ENCODE results near the gene LSG1.

The LSG1 gene

DNA sequence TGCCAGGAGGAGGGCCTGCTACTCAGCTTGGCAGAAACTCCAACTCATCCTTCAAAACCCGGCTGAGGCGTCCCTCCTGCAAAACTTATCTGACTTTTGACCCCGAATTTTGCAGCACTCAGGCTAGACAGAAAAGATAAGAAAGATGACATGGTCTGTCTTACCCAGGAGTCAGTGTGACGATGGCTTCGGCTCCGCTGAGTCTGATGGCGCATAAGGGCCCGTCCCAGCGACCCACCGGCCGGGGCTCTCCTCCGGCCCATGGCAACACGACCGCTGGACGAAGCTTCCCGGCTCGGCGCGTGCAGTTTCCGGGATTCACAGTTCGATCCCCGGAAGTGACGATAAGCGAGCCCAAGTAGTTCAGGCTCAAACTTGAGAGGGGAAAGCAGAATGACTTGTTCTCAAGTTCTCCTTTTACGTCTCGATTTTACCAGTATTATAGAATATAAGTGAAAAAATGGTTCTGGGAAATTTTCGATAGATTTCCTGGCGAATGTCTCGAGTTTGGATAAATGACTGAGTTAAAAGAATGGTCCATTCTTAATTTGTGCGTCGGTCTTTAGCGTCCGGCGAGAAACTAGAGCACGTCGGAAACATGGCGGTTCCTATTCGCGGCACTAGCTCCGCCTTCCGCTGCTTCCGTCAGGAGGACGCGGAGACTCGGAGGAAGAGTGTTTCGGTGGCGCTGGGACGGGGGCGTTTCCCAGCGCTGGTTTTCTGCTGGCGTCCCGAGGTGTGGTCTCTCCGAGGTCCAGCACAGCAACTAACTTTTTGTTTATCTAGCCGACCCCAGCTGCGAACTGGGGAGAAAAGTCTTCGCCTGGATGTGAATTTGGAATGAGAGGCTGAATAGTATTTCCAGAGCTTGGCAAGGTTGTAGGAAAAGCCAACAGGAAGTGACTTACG lies at the start of gene LSG1:
Gene LSG1, minus strand, starts transcription at position 292 of the 909 bp plus-strand sequence. Its CDS starts 29 bp downstream, at position 263.
- TF ChIP-seq GATA2 (IDR thresholded peaks at IDR 0.05; ENCODE audit: low read depth, low read length): no peak
- TF ChIP-seq GATA3 (IDR thresholded peaks at IDR 0.05; ENCODE audit: low read depth, low read length): no peak

- no peak for TF ChIP-seq GATA2 (IDR thresholded peaks at IDR 0.05; ENCODE audit: low read depth, low read length)
Observed at GRCh38 chr3:194720048-194720447, 48.1 kb upstream of the LSG1 start.

DNA sequence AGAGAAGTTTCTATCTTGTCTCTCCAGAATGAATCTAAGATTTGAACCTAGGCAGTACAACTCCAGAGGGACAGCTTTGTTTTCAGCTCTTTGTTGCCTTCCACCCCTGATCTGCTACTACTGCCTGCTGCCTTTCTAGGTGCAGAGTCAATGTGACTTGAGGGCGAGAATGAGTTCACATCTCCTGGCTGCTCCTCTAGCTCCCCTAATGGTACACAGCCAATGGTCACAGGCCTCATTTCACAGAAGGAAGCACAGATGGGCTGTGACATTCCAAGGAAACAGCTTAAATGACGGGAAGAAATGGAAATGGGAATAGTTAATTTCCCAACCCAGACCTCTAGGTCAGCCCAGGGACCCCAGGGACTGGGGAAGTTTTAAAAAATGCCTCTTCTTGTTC lies 46.1 kb upstream of the LSG1 start:
- no peak for TF ChIP-seq GATA2 (IDR thresholded peaks at IDR 0.05; ENCODE audit: low read depth, low read length)
- no peak for TF ChIP-seq GATA3 (IDR thresholded peaks at IDR 0.05; ENCODE audit: low read depth, low read length)

- TF ChIP-seq GATA3 (IDR thresholded peaks at IDR 0.05; ENCODE audit: low read depth, low read length) (no peak), GATA2 (IDR thresholded peaks at IDR 0.05; ENCODE audit: low read depth, low read length) (no peak)
Observed at GRCh38 chr3:194715022-194715800, 43.2 kb upstream of the LSG1 start.

- TF ChIP-seq GATA3 (IDR thresholded peaks at IDR 0.05; ENCODE audit: low read depth, low read length) (no peak), GATA2 (IDR thresholded peaks at IDR 0.05; ENCODE audit: low read depth, low read length) (no peak)
Observed at GRCh38 chr3:194714564-194714963, 42.6 kb upstream of the LSG1 start.

DNA sequence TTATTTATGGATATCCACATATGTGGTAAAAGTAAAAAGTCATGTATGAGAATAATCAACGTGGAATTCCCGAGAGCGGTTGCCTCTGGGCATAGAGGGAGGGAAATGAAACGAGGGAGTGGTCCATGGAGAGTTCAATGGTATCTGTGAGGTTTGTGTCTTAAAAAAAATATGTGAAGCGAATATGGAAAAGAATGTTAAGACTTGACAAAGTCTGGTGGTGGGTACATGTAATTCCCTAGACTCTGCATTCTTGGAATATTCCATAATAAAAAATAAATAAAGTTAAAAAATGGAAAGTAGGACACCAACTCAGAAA lies 42.1 kb upstream of the LSG1 start:
- TF ChIP-seq GATA2 (IDR thresholded peaks at IDR 0.05; ENCODE audit: low read depth, low read length) (no peak), GATA3 (IDR thresholded peaks at IDR 0.05; ENCODE audit: low read depth, low read length) (no peak)

- no peak for TF ChIP-seq GATA2 (IDR thresholded peaks at IDR 0.05; ENCODE audit: low read depth, low read length)
- no peak for TF ChIP-seq GATA3 (IDR thresholded peaks at IDR 0.05; ENCODE audit: low read depth, low read length)
Observed at GRCh38 chr3:194713299-194714136, 41.5 kb upstream of the LSG1 start.

DNA sequence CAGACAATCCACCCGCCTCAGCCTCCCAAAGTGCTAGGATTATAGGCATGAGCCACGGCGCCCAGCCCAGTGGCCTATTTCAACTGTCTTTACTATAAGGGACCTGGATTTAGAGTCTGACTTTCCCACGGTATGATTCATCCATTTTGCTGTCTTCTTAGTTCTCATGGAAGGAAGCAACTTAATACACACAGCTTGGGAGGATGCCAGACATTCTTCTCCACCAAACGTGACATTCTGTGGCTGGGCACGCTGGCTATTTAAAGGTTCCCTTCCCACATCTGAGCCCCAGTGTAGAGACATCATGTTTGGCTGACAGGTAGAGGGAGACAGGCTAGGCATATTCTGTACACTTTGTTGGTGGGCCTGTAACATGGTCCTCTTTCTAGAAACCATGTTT lies 39.9 kb upstream of the LSG1 start:
- no peak for TF ChIP-seq GATA3 (IDR thresholded peaks at IDR 0.05; ENCODE audit: low read depth, low read length)
- no peak for TF ChIP-seq GATA2 (IDR thresholded peaks at IDR 0.05; ENCODE audit: low read depth, low read length)

DNA sequence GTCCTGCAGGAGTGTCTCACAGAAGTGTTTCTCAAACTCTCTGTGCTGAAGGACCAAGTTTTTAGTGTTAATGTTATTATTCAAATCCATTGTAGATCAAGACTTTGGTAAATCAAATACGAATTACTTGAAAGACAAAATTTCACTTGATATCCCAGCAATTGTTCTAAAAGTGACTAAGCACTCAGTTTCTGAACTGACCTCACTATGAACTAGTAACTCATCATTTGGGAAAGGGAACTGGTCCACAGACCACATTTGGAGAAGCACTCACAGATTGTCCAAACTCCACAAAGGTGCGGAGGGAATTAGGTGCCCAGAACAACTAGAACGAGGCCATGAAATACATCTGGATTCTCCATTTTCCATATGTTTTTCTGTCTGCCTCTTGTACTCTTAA lies 39.3 kb upstream of the LSG1 start:
- no peak for TF ChIP-seq GATA3 (IDR thresholded peaks at IDR 0.05; ENCODE audit: low read depth, low read length)
- TF ChIP-seq GATA2 (IDR thresholded peaks at IDR 0.05; ENCODE audit: low read depth, low read length): no peak

- TF ChIP-seq GATA2 (IDR thresholded peaks at IDR 0.05; ENCODE audit: low read depth, low read length) (no peak), GATA3 (IDR thresholded peaks at IDR 0.05; ENCODE audit: low read depth, low read length) (no peak)
Observed at GRCh38 chr3:194707147-194707540, 35.2 kb upstream of the LSG1 start.

DNA sequence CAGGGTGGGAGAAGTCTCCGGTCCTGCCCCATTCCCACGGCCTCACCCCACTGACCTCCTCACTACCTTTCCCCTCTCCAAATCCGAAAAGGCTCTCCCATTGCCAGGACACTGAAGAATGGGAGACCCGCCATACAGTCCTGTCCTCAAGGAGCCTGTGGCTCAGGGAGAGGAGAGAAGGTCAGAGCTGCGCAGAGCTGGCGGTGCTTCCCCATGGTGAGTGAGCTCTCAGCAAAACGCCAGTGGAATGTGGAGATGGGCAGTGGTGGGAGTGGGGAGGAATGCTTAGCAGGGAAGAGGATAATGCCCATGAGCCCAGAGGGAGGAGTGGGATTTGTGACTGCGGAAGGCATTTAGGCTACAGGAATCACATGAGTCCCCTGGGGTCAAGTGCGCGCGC lies 33.8 kb upstream of the LSG1 start:
- no peak for TF ChIP-seq GATA2 (IDR thresholded peaks at IDR 0.05; ENCODE audit: low read depth, low read length)
- no peak for TF ChIP-seq GATA3 (IDR thresholded peaks at IDR 0.05; ENCODE audit: low read depth, low read length)

DNA sequence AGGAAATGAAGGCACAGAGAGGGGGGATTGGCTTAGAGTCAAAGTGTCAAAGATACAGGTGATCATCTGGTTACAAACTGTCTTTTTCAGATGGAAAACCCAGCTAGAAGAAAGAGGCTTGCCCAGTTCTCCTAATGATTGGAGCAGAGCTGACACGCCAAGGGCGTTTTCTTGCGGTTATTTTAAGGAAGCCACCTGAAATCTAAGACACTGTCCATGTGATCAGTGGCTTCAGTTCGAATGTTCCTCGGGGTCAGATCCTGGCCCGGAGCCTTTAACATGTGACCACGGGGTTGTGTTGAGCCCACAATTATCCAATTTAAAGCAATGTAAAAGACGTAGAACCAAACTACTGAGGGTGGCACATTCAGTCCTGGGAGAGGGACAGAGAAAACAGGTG lies 33.2 kb upstream of the LSG1 start:
- no peak for TF ChIP-seq GATA2 (IDR thresholded peaks at IDR 0.05; ENCODE audit: low read depth, low read length)
- TF ChIP-seq GATA3 (IDR thresholded peaks at IDR 0.05; ENCODE audit: low read depth, low read length): no peak

- TF ChIP-seq GATA2 (IDR thresholded peaks at IDR 0.05; ENCODE audit: low read depth, low read length) (no peak), GATA3 (IDR thresholded peaks at IDR 0.05; ENCODE audit: low read depth, low read length) (no peak)
Observed at GRCh38 chr3:194702545-194702944, 30.6 kb upstream of the LSG1 start.

GRCh38 chr3:194696702-194697101 lies 24.7 kb upstream of the LSG1 start:
- TF ChIP-seq GATA3 (IDR thresholded peaks at IDR 0.05; ENCODE audit: low read depth, low read length) (no peak), GATA2 (IDR thresholded peaks at IDR 0.05; ENCODE audit: low read depth, low read length) (no peak)
